ENCODE results near the gene DSCAML1. TPM values are rescaled to one million over a fixed set of nuclear protein-coding genes. Genes with fewer than 3 reads are reported as not detected.

DSCAML1 gene
- total and polyA plus RNA-seq, 4 donors = 0.18 to 1.5 (median 1.1) TPM

- WGBS, 2 donors = 49 to 70% methylated on average over 3 of the region's 3 CpGs
- no peak for DNase-seq
- Histone ChIP-seq H3K27me3 (ENCODE audit: control insufficient read depth in 3 of 3, insufficient read depth in 3 of 3, low read length in 2 of 3) (no peaks in the 10 kb centered on the region), H3K4me1 (ENCODE audit: control insufficient read depth in 5 of 5, insufficient read depth in 5 of 5, low read length in 5 of 5) (peaks cover 0 to 16% (median 7%) of the 10 kb centered on the region in 5 donors), H3K27ac (ENCODE audit: low read depth in 1 of 2, low read length in 1 of 2) (no peak overlapping the region), H3K9ac (ENCODE audit: insufficient read depth in 1 of 2, low read length in 2 of 2) (no peak overlapping the region), H3K36me3 (ENCODE audit: control insufficient read depth in 4 of 4, insufficient read depth in 4 of 4, low read length in 4 of 4) (no peaks in the 10 kb centered on the region), H3K4me3 (no peak overlapping the region), H3K9me3 (ENCODE audit: control insufficient read depth in 4 of 4, insufficient read depth in 3 of 4, low read length in 3 of 4) (no peaks in the 10 kb centered on the region)
- ATAC-seq (ENCODE audit: insufficient read depth, low FRiP score) = no peak
- TF ChIP-seq, protein P1, sequence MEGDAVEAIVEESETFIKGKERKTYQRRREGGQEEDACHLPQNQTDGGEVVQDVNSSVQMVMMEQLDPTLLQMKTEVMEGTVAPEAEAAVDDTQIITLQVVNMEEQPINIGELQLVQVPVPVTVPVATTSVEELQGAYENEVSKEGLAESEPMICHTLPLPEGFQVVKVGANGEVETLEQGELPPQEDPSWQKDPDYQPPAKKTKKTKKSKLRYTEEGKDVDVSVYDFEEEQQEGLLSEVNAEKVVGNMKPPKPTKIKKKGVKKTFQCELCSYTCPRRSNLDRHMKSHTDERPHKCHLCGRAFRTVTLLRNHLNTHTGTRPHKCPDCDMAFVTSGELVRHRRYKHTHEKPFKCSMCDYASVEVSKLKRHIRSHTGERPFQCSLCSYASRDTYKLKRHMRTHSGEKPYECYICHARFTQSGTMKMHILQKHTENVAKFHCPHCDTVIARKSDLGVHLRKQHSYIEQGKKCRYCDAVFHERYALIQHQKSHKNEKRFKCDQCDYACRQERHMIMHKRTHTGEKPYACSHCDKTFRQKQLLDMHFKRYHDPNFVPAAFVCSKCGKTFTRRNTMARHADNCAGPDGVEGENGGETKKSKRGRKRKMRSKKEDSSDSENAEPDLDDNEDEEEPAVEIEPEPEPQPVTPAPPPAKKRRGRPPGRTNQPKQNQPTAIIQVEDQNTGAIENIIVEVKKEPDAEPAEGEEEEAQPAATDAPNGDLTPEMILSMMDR (IDR thresholded peaks at IDR 0.05; ENCODE audit: control extremely low read depth, extremely low read depth) = no peak
Measured at GRCh38 chr11:117510646-117511045, 286.4 kb downstream of the DSCAML1 start.

- H3K27me3 ChIP-seq (ENCODE audit: control insufficient read depth in 3 of 3, insufficient read depth in 3 of 3, low read length in 2 of 3) = no peaks in the 10 kb centered on the region
- no peak for ATAC-seq (ENCODE audit: insufficient read depth, low FRiP score)
- TF ChIP-seq, protein P1 (IDR thresholded peaks at IDR 0.05; ENCODE audit: control extremely low read depth, extremely low read depth) = no peak
- no peak overlapping the region for H3K4me3 ChIP-seq
- H3K9ac ChIP-seq (ENCODE audit: insufficient read depth in 1 of 2, low read length in 2 of 2) = no peak overlapping the region
- no peak for DNase-seq
- H3K27ac ChIP-seq (ENCODE audit: low read depth in 1 of 2, low read length in 1 of 2) = no peak overlapping the region
- peaks cover 0 to 16% (median 7%) of the 10 kb centered on the region in 5 donors for H3K4me1 ChIP-seq (ENCODE audit: control insufficient read depth in 5 of 5, insufficient read depth in 5 of 5, low read length in 5 of 5)
- no peaks in the 10 kb centered on the region for H3K36me3 ChIP-seq (ENCODE audit: control insufficient read depth in 4 of 4, insufficient read depth in 4 of 4, low read length in 4 of 4)
- H3K9me3 ChIP-seq (ENCODE audit: control insufficient read depth in 4 of 4, insufficient read depth in 3 of 4, low read length in 3 of 4) = no peaks in the 10 kb centered on the region
- WGBS, 2 donors = 82 to 86% methylated on average over 8 of the region's 8 CpGs
Measured at GRCh38 chr11:117509543-117509942, 287.5 kb downstream of the DSCAML1 start.

GRCh38 chr11:117506971-117507370 is 290.0 kb downstream of the DSCAML1 start:
- no peak overlapping the region for H3K4me3 ChIP-seq
- H3K27ac ChIP-seq (ENCODE audit: low read depth in 1 of 2, low read length in 1 of 2) = no peak overlapping the region
- no peak for DNase-seq
- TF ChIP-seq, protein P1 (IDR thresholded peaks at IDR 0.05; ENCODE audit: control extremely low read depth, extremely low read depth) = no peak
- H3K4me1 ChIP-seq (ENCODE audit: control insufficient read depth in 5 of 5, insufficient read depth in 5 of 5, low read length in 5 of 5) = peaks cover 0 to 11% (median 7%) of the 10 kb centered on the region in 5 donors
- H3K9ac ChIP-seq (ENCODE audit: insufficient read depth in 1 of 2, low read length in 2 of 2) = no peak overlapping the region
- peaks cover 0 to 10% (median 0%) of the 10 kb centered on the region in 3 donors for H3K27me3 ChIP-seq (ENCODE audit: control insufficient read depth in 3 of 3, insufficient read depth in 3 of 3, low read length in 2 of 3)
- no peaks in the 10 kb centered on the region for H3K9me3 ChIP-seq (ENCODE audit: control insufficient read depth in 4 of 4, insufficient read depth in 3 of 4, low read length in 3 of 4)
- H3K36me3 ChIP-seq (ENCODE audit: control insufficient read depth in 4 of 4, insufficient read depth in 4 of 4, low read length in 4 of 4) = no peaks in the 10 kb centered on the region
- 90% methylated on average over 6 of the region's 6 CpGs for WGBS, 2 donors
- ATAC-seq (ENCODE audit: insufficient read depth, low FRiP score) = no peak
